HEK293 (cell line): ENCODE data around the gene ADRM1.

ENCODE experiments used
- CTCF ChIA-PET: fragments of 350-600 bp; formaldehyde crosslinking; extraction: SDS; loops from one replicate; lab custom pipeline; 2021; ENCODE audit warnings: antibody characterized with exemption; lab: Yijun Ruan, JAX
- POLR2A ChIA-PET: fragments of 300-600 bp; formaldehyde crosslinking; extraction: SDS; loops from one replicate; lab custom pipeline; 2020; ENCODE audit warnings: antibody characterized with exemption, inconsistent platforms; lab: Yijun Ruan, JAX
- H3K27ac ChIP-seq: fragments of 200-500 bp; sonication (Bioruptor generic); 2 replicates; pipeline ENCODE4 v1.5.1; 2014; ENCODE audit warnings: low read depth, low read length, control low read depth, inconsistent platforms; ENCODE audit errors: extremely low read depth
- H3K36me3 ChIP-seq, 2 experiments: fragments of 200-500 bp in 1 of 2; sonication (Bioruptor generic) in 1 of 2; 1 replicate in 1 of 2; 2 replicates in 1 of 2; pipeline ENCODE4 v1.5.1; 2014 to 2017; ENCODE audit warnings: inconsistent platforms in 2 of 2, low read length in 2 of 2; ENCODE audit not compliant: control insufficient read depth in 2 of 2, insufficient read depth in 1 of 2
- H3K4me1 ChIP-seq: fragments of 200-500 bp; sonication (Bioruptor generic); 2 replicates; pipeline ENCODE4 v1.5.1; 2014; ENCODE audit warnings: mild to moderate bottlenecking, low read length, inconsistent platforms; ENCODE audit not compliant: control insufficient read depth, insufficient read depth
- H3K4me3 ChIP-seq: 2 replicates; pipeline ENCODE4 v1.5.1; 2011; ENCODE audit warnings: low read depth, mild to moderate bottlenecking, control low read depth, low read length, moderate library complexity
- H3K9me3 ChIP-seq: fragments of 200-500 bp; sonication (Bioruptor generic); 2 replicates; pipeline ENCODE4 v1.5.1; 2014; ENCODE audit warnings: low read depth, low read length, inconsistent platforms; ENCODE audit not compliant: control insufficient read depth, insufficient read depth
- EGR2 ChIP-seq: fragments of 450-650 bp; formaldehyde crosslinking; IDR thresholded peaks from 2 replicates; pipeline ENCODE4 v1.5.1; 2016; ENCODE audit warnings: low read depth, missing biosample characterization, missing genetic modification characterization
- KLF16 ChIP-seq: fragments of 450-650 bp; formaldehyde crosslinking; IDR thresholded peaks from 2 replicates; pipeline ENCODE4 v1.5.1; 2017; ENCODE audit warnings: missing biosample characterization, missing genetic modification characterization
- SETDB1 ChIP-seq: IDR thresholded peaks from one replicate; pipeline ENCODE4 v1.6.1; 2017; ENCODE audit warnings: mild to moderate bottlenecking, low read length, moderate library complexity, mixed read lengths; ENCODE audit not compliant: insufficient read length
- TRIM28 ChIP-seq: IDR thresholded peaks from 2 replicates; pipeline ENCODE4 v1.6.1; 2011; ENCODE audit warnings: low read length, control low read depth, borderline replicate concordance
- ZBTB6 ChIP-seq: fragments of 450-650 bp; formaldehyde crosslinking; IDR thresholded peaks from 2 replicates; pipeline ENCODE4 v1.5.1; 2017; ENCODE audit warnings: missing biosample characterization, missing genetic modification characterization
- ZBTB8A ChIP-seq: fragments of 450-650 bp; formaldehyde crosslinking; IDR thresholded peaks from 2 replicates; pipeline ENCODE4 v1.5.1; 2016; ENCODE audit warnings: missing biosample characterization, missing genetic modification characterization
- ZFHX2 ChIP-seq: fragments of 450-650 bp; formaldehyde crosslinking; conservative IDR thresholded peaks from 2 replicates; pipeline ENCODE4 v1.5.1; 2016; ENCODE audit warnings: missing biosample characterization, missing genetic modification characterization
- ZNF10 ChIP-seq: fragments of 450-650 bp; formaldehyde crosslinking; IDR thresholded peaks from 2 replicates; pipeline ENCODE4 v1.5.1; 2017; ENCODE audit warnings: missing biosample characterization, missing genetic modification characterization
- ZNF140 ChIP-seq: fragments of 450-650 bp; formaldehyde crosslinking; IDR thresholded peaks from 2 replicates; pipeline ENCODE4 v1.5.1; 2016; ENCODE audit warnings: missing biosample characterization, missing genetic modification characterization
- ZNF157 ChIP-seq: fragments of 450-650 bp; formaldehyde crosslinking; IDR thresholded peaks from 2 replicates; pipeline ENCODE4 v1.5.1; 2016; ENCODE audit warnings: missing biosample characterization, missing genetic modification characterization
- ZNF184 ChIP-seq: fragments of 450-650 bp; IDR thresholded peaks from 2 replicates; pipeline ENCODE4 v1.5.1; 2018; ENCODE audit warnings: missing biosample characterization, mild to moderate bottlenecking, missing genetic modification characterization
- ZNF211 ChIP-seq: fragments of 450-650 bp; formaldehyde crosslinking; IDR thresholded peaks from 2 replicates; pipeline ENCODE4 v1.5.1; 2016; ENCODE audit warnings: low read depth, missing biosample characterization, missing genetic modification characterization
- ZNF423 ChIP-seq: fragments of 450-650 bp; formaldehyde crosslinking; IDR thresholded peaks from 2 replicates; pipeline ENCODE4 v1.5.1; 2016; ENCODE audit warnings: missing biosample characterization, missing genetic modification characterization
- ZNF555 ChIP-seq: fragments of 450-650 bp; formaldehyde crosslinking; conservative IDR thresholded peaks from 2 replicates; pipeline ENCODE4 v1.5.1; 2017; ENCODE audit warnings: missing biosample characterization, mild to moderate bottlenecking, missing genetic modification characterization, inconsistent platforms
- ZNF558 ChIP-seq: fragments of 450-650 bp; formaldehyde crosslinking; IDR thresholded peaks from 2 replicates; pipeline ENCODE4 v1.5.1; 2016; ENCODE audit warnings: missing biosample characterization, missing genetic modification characterization
- ZNF596 ChIP-seq: fragments of 450-650 bp; IDR thresholded peaks from 2 replicates; pipeline ENCODE4 v1.5.0; 2018; ENCODE audit warnings: missing biosample characterization, mild to moderate bottlenecking, missing genetic modification characterization, moderate library complexity
- ZNF660 ChIP-seq: fragments of 450-650 bp; IDR thresholded peaks from 2 replicates; pipeline ENCODE4 v1.5.1; 2018; ENCODE audit warnings: missing biosample characterization, mild to moderate bottlenecking, missing genetic modification characterization
- ZNF670 ChIP-seq: fragments of 450-650 bp; formaldehyde crosslinking; IDR thresholded peaks from 2 replicates; pipeline ENCODE4 v1.5.1; 2016; ENCODE audit warnings: missing biosample characterization, missing genetic modification characterization, low read depth
- TF ChIP-seq, protein P1 (sequence below): fragments of 450-650 bp; formaldehyde crosslinking; IDR thresholded peaks from 2 replicates; pipeline ENCODE4 v1.5.0; 2017; ENCODE audit warnings: missing biosample characterization, missing genetic modification characterization, borderline replicate concordance
- TF ChIP-seq, protein P2 (sequence below): fragments of 450-650 bp; formaldehyde crosslinking; IDR thresholded peaks from 2 replicates; pipeline ENCODE4 v1.5.1; 2016; ENCODE audit warnings: missing biosample characterization, missing genetic modification characterization
- TF ChIP-seq, protein P3 (sequence below): fragments of 450-650 bp; formaldehyde crosslinking; IDR thresholded peaks from 2 replicates; pipeline ENCODE4 v1.5.1; 2016; ENCODE audit warnings: missing biosample characterization, missing genetic modification characterization

Gene ADRM1

GRCh38 chr20:62286493-62287064, 16.2 kb upstream of the ADRM1 start (continued):
- TF ChIP-seq SETDB1, result no peak
- no peak for TF ChIP-seq ZNF596 (tag by site-specific recombination)
- no peak for TF ChIP-seq ZNF555 (tag by site-specific recombination)

- H3K4me1 ChIP-seq, result no peaks in the 10 kb centered on the region
Observed at GRCh38 chr20:62287129-62287528, 15.7 kb upstream of the ADRM1 start.

GRCh38 chr20:62287759-62288534, 14.8 kb upstream of the ADRM1 start:
- Histone ChIP-seq H3K4me3 (no peak overlapping the region), H3K9me3 (no peaks in the 10 kb centered on the region), H3K36me3 (peaks cover 9 to 76% of the 10 kb centered on the region in 2 experiments; a peak in 2 of 3 replicates), H3K4me1 (no peaks in the 10 kb centered on the region), H3K27ac (no peak overlapping the region)
- POLR2A ChIA-PET, result no interaction called here
- peak; percentile 37; the same call in 1 of the 2 replicates for TF ChIP-seq EGR2
- 0 out of 2 replicates have a peak, but pooled peaks have one; percentile 11 for TF ChIP-seq ZFHX2
- no peak for TF ChIP-seq ZNF558 (tag by site-specific recombination)
- CTCF ChIA-PET, result no interaction called here

More at GRCh38 chr20:62287129-62287528, 15.7 kb upstream of the ADRM1 start:
- peaks cover 9 to 82% of the 10 kb centered on the region in 2 experiments; a peak in 2 of 3 replicates for H3K36me3 ChIP-seq
- H3K4me3 ChIP-seq, result no peak overlapping the region
- CTCF ChIA-PET, result no interaction called here
- H3K9me3 ChIP-seq, result no peaks in the 10 kb centered on the region
- POLR2A ChIA-PET, result no interaction called here
- TF ChIP-seq ZNF184 (tag by site-specific recombination) (no peak), ZNF211 (tag by site-specific recombination) (no peak), KLF16 (tag by site-specific recombination) (no peak), ZNF157 (no peak), ZNF423 (no peak)
- TF ChIP-seq, protein P1, sequence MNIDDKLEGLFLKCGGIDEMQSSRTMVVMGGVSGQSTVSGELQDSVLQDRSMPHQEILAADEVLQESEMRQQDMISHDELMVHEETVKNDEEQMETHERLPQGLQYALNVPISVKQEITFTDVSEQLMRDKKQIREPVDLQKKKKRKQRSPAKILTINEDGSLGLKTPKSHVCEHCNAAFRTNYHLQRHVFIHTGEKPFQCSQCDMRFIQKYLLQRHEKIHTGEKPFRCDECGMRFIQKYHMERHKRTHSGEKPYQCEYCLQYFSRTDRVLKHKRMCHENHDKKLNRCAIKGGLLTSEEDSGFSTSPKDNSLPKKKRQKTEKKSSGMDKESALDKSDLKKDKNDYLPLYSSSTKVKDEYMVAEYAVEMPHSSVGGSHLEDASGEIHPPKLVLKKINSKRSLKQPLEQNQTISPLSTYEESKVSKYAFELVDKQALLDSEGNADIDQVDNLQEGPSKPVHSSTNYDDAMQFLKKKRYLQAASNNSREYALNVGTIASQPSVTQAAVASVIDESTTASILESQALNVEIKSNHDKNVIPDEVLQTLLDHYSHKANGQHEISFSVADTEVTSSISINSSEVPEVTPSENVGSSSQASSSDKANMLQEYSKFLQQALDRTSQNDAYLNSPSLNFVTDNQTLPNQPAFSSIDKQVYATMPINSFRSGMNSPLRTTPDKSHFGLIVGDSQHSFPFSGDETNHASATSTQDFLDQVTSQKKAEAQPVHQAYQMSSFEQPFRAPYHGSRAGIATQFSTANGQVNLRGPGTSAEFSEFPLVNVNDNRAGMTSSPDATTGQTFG, result no peak
- TF ChIP-seq, all 188 proteins: peak for 0
- no peak overlapping the region for H3K27ac ChIP-seq

DNA sequence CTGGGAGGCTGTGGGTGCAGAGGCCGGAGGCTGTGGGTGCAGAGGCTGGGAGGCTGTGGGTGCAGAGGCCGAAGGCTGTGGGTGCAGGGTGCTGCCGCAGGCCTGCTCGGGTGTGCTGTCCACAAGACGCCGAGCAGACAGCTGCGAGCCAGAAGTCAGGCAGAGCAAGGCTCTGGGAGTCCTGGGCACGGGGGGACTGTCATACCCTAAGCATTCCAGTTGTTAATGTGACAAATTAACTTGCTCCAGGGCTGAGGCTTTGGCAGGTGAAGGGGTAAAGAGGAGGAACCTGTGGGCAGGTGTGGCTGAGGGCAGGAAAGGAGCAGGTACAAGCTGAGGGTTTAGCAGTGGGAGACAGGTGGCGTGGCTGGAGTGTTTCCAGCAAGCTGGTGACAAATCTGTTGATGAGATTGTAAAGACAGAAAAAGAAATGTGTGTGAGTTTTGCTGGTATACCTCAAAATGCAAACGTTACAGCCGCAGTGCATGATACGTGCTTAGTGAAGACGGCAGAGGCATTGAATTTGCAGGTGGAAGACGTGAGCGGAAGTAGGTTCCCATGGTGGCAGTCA, 14.2 kb upstream of the ADRM1 start:
- no peak overlapping the region for H3K4me3 ChIP-seq
- peaks cover 9 to 75% of the 10 kb centered on the region in 2 experiments; a peak in 2 of 3 replicates for H3K36me3 ChIP-seq
- H3K9me3 ChIP-seq, result no peaks in the 10 kb centered on the region
- H3K27ac ChIP-seq, result no peak overlapping the region
- POLR2A ChIA-PET, result no interaction called here
- CTCF ChIA-PET, result no interaction called here
- H3K4me1 ChIP-seq, result no peaks in the 10 kb centered on the region
- TF ChIP-seq ZNF140 (tag by site-specific recombination) (no peak), ZNF10 (no peak), ZBTB6 (no peak), TRIM28 (no peak), ZNF670 (tag by site-specific recombination) (no peak), ZBTB8A (tag by site-specific recombination) (no peak), ZNF660 (tag by site-specific recombination) (no peak)
- TF ChIP-seq, protein P2, sequence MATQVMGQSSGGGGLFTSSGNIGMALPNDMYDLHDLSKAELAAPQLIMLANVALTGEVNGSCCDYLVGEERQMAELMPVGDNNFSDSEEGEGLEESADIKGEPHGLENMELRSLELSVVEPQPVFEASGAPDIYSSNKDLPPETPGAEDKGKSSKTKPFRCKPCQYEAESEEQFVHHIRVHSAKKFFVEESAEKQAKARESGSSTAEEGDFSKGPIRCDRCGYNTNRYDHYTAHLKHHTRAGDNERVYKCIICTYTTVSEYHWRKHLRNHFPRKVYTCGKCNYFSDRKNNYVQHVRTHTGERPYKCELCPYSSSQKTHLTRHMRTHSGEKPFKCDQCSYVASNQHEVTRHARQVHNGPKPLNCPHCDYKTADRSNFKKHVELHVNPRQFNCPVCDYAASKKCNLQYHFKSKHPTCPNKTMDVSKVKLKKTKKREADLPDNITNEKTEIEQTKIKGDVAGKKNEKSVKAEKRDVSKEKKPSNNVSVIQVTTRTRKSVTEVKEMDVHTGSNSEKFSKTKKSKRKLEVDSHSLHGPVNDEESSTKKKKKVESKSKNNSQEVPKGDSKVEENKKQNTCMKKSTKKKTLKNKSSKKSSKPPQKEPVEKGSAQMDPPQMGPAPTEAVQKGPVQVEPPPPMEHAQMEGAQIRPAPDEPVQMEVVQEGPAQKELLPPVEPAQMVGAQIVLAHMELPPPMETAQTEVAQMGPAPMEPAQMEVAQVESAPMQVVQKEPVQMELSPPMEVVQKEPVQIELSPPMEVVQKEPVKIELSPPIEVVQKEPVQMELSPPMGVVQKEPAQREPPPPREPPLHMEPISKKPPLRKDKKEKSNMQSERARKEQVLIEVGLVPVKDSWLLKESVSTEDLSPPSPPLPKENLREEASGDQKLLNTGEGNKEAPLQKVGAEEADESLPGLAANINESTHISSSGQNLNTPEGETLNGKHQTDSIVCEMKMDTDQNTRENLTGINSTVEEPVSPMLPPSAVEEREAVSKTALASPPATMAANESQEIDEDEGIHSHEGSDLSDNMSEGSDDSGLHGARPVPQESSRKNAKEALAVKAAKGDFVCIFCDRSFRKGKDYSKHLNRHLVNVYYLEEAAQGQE (tag by site-specific recombination), result no peak
- TF ChIP-seq, protein P3, sequence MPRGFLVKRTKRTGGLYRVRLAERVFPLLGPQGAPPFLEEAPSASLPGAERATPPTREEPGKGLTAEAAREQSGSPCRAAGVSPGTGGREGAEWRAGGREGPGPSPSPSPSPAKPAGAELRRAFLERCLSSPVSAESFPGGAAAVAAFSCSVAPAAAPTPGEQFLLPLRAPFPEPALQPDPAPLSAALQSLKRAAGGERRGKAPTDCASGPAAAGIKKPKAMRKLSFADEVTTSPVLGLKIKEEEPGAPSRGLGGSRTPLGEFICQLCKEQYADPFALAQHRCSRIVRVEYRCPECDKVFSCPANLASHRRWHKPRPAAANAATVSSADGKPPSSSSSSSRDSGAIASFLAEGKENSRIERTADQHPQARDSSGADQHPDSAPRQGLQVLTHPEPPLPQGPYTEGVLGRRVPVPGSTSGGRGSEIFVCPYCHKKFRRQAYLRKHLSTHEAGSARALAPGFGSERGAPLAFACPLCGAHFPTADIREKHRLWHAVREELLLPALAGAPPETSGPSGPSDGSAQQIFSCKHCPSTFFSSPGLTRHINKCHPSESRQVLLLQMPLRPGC (tag by site-specific recombination), result no peak
